A673 (cell line): ENCODE results near the gene PTCH1. TPM values are rescaled to one million over a fixed set of nuclear protein-coding genes. Genes with fewer than 3 reads are reported as not detected.

ENCODE experiments used
- BruUV-seq: library from RNA; stranded (reverse); fragments of 400-500 nt; replicated peaks from 2 replicates; lab custom pipeline; 2021; lab: Mats Ljungman, UMichigan
- CTCF ChIA-PET: fragments of 300-600 bp; sonication (Branson Sonifier 250); formaldehyde crosslinking; loops from one replicate; lab custom pipeline; 2022; ENCODE audit warnings: antibody characterized with exemption; lab: Charles Lee
- POLR2A ChIA-PET: fragments of 300-600 bp; sonication (Branson Sonifier 250); formaldehyde crosslinking; loops from one replicate; lab custom pipeline; 2022; ENCODE audit warnings: antibody characterized with exemption; ENCODE audit not compliant: low non-redundant PET; lab: Charles Lee
- DNase-seq: peaks from one replicate; pipeline ENCODE4 v3.0.0-alpha.2; 2015; ENCODE audit warnings: low spot score
- H3K27ac ChIP-seq: fragments of 200-600 bp; sonication (generic); 2 replicates; pipeline ENCODE4 v1.5.1; 2016; ENCODE audit warnings: mixed run types, low read depth, mild to moderate bottlenecking, mixed read lengths, antibody characterized with exemption, low read length; ENCODE audit not compliant: poor library complexity, severe bottlenecking
- H3K27me3 ChIP-seq: fragments of 200-600 bp; sonication (generic); replicated peaks from 2 replicates; pipeline ENCODE4 v1.6.1; 2017; ENCODE audit warnings: mixed run types, low read depth, mild to moderate bottlenecking, mixed read lengths, antibody characterized with exemption, low read length; ENCODE audit not compliant: insufficient read depth, poor library complexity
- H3K36me3 ChIP-seq: fragments of 200-600 bp; sonication (generic); 2 replicates; pipeline ENCODE4 v1.6.1; 2016; ENCODE audit warnings: mixed run types, mild to moderate bottlenecking, mixed read lengths, antibody characterized with exemption, low read length; ENCODE audit not compliant: insufficient read depth, poor library complexity, severe bottlenecking
- H3K4me1 ChIP-seq: fragments of 200-600 bp; sonication (generic); 2 replicates; pipeline ENCODE4 v1.6.1; 2017; ENCODE audit warnings: mixed run types, mild to moderate bottlenecking, mixed read lengths, antibody characterized with exemption, low read length; ENCODE audit not compliant: insufficient read depth, poor library complexity, severe bottlenecking
- H3K4me3 ChIP-seq: fragments of 200-600 bp; sonication (generic); 2 replicates; pipeline ENCODE4 v1.5.1; 2016; ENCODE audit warnings: low read depth, mixed run types, mild to moderate bottlenecking, mixed read lengths, low read length; ENCODE audit not compliant: poor library complexity, severe bottlenecking
- H3K9me3 ChIP-seq: fragments of 200-600 bp; sonication (generic); 2 replicates; pipeline ENCODE4 v1.6.1; 2016; ENCODE audit warnings: mixed run types, low read depth, mild to moderate bottlenecking, mixed read lengths, antibody characterized with exemption, low read length; ENCODE audit not compliant: poor library complexity, severe bottlenecking
- CTCF ChIP-seq: fragments of 300-800, 200-600 bp; sonication (generic); conservative IDR thresholded peaks from 2 replicates; pipeline ENCODE4 v1.5.1; 2017; ENCODE audit warnings: low read depth, mild to moderate bottlenecking, antibody characterized with exemption, low read length, moderate library complexity, mixed read lengths
- EZH2 ChIP-seq: fragments of 200-600 bp; sonication (generic); IDR thresholded peaks from 2 replicates; pipeline ENCODE4 v1.6.1; 2017; ENCODE audit warnings: borderline replicate concordance, low read depth, mild to moderate bottlenecking, mixed read lengths, antibody characterized with exemption, low read length; ENCODE audit not compliant: poor library complexity, severe bottlenecking
- intact Hi-C: fragments of 100-400 bp; cut with micrococcal nuclease; formaldehyde crosslinking; loops from one replicate; pipeline ENCODE4 v1.10.0; 2022; ENCODE audit not compliant: unreplicated experiment
- total RNA-seq: library from RNA; stranded (reverse); gene quantifications from 2 replicates; pipeline ENCODE4 v1.2.3, GENCODE V29; 2021

The PTCH1 gene
- total RNA-seq, 1 experiment from 2014 or later: 36.5 TPM

- H3K36me3 ChIP-seq: peaks cover 34% of the 10 kb centered on the region
- no peak overlapping the region for H3K27ac ChIP-seq
- BruUV-seq: no TSS peak
- intact Hi-C loops: no loop called here
- no peak for DNase-seq
- H3K4me1 ChIP-seq: peaks cover 11% of the 10 kb centered on the region
- H3K4me3 ChIP-seq: no peak overlapping the region
- ChIA-PET CTCF (no interaction called here), POLR2A (no interaction called here)
- TF ChIP-seq EZH2 (no peak), CTCF (no peak)
- no peaks in the 10 kb centered on the region for H3K9me3 ChIP-seq
- no peaks in the 10 kb centered on the region for H3K27me3 ChIP-seq
Measured at GRCh38 chr9:95481000-95481399, 35.8 kb downstream of the PTCH1 start.

- DNase-seq: no peak
- Histone ChIP-seq H3K9me3 (no peaks in the 10 kb centered on the region), H3K4me3 (no peak overlapping the region), H3K4me1 (peaks cover 7% of the 10 kb centered on the region), H3K36me3 (peaks cover 40% of the 10 kb centered on the region), H3K27ac (no peak overlapping the region), H3K27me3 (no peaks in the 10 kb centered on the region)
- intact Hi-C loops: no loop called here
- no TSS peak for BruUV-seq
- ChIA-PET CTCF (no interaction called here), POLR2A (interaction anchor here (0.7 kb wide), 1 partner anchor 19 kb away, joined by 3 read pairs; no protein-coding TSS in a partner anchor)
- TF ChIP-seq CTCF: no peak
- TF ChIP-seq EZH2: no peak
Measured at GRCh38 chr9:95480346-95480745, 36.4 kb downstream of the PTCH1 start.

GRCh38 chr9:95479330-95479729, 37.4 kb downstream of the PTCH1 start:
- no peaks in the 10 kb centered on the region for H3K9me3 ChIP-seq
- peaks cover 3% of the 10 kb centered on the region for H3K4me1 ChIP-seq
- ChIA-PET POLR2A (no interaction called here), CTCF (no interaction called here)
- no TSS peak for BruUV-seq
- DNase-seq: no peak
- H3K27me3 ChIP-seq: no peaks in the 10 kb centered on the region
- TF ChIP-seq EZH2: no peak
- TF ChIP-seq CTCF: no peak
- intact Hi-C loops: no loop called here
- H3K36me3 ChIP-seq: peaks cover 49% of the 10 kb centered on the region
- H3K27ac ChIP-seq: no peak overlapping the region
- no peak overlapping the region for H3K4me3 ChIP-seq
